ENCODE results near the gene VN1R5. TPM values are rescaled to one million over a fixed set of nuclear protein-coding genes. Genes with fewer than 3 reads are reported as not detected.

The VN1R5 gene
- total RNA-seq, 2 donors from 2014 or later: not detected

GRCh38 chr1:247210376-247211117, 45.3 kb upstream of the VN1R5 start:
- Histone ChIP-seq H3K9me3 (ENCODE audit: control insufficient read depth, low read length) (no peaks in the 10 kb centered on the region), H3K4me3 (ENCODE audit: low read length) (peak overlapping the region; percentile 97), H3K27ac (ENCODE audit: low read depth, low read length) (peak overlapping the region; percentile 76), H3K4me1 (ENCODE audit: control insufficient read depth, insufficient read depth, low read length) (peaks cover 4% of the 10 kb centered on the region), H3K27me3 (ENCODE audit: control insufficient read depth, insufficient read depth, low read length, poor library complexity, severe bottlenecking) (no peaks in the 10 kb centered on the region), H3K9ac (ENCODE audit: extremely low read depth, low read length, poor library complexity, severe bottlenecking) (peak overlapping the region; percentile 71), H3K36me3 (ENCODE audit: control insufficient read depth, insufficient read depth, low read length) (peaks cover 4% of the 10 kb centered on the region)
- Mint-ChIP-seq H3K9me3 (no peaks in the 10 kb centered on the region), H3K36me3 (ENCODE audit: low read depth) (peaks cover 16% of the 10 kb centered on the region), H3K27ac (peak overlapping the region; percentile 87), H3K27me3 (ENCODE audit: insufficient read depth) (peaks cover 2% of the 10 kb centered on the region), H3K4me3 (peak overlapping the region; percentile 85), H3K4me1 (peaks cover 18% of the 10 kb centered on the region)
- no peak for TF ChIP-seq CTCF (conservative IDR thresholded peaks at IDR 0.05)
- 0% methylated on average over 18 to 48 of the region's 49 CpGs for WGBS, 2 experiments (ENCODE audit: insufficient coverage in 1 of 2, insufficient read length in 1 of 2)
- DNase-seq: peak; percentile 99

DNA sequence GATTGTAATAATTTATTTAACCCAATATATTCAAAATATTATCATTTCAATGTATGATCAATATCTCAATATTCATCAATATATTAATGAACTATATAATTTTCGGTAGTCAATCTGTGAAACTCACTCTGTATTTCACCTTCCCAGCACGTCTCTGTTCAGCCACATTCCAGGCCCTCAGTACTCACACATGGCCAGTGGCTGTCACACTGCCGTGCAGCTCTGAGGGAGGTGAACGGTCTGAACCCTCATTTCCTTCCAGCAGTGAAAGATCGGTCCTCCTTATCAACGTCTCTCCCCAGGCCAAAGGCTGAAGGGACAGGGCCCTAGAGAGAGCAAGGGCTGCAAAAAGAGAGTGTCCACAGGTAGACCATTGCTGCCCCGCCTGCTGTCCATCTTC, 44.5 kb upstream of the VN1R5 start:
- DNase-seq: no peak
- Mint-ChIP-seq H3K27ac (no peak overlapping the region), H3K36me3 (ENCODE audit: low read depth) (peaks cover 9% of the 10 kb centered on the region), H3K4me1 (peaks cover 18% of the 10 kb centered on the region), H3K4me3 (no peak overlapping the region), H3K27me3 (ENCODE audit: insufficient read depth) (peaks cover 2% of the 10 kb centered on the region), H3K9me3 (no peaks in the 10 kb centered on the region)
- no peak overlapping the region for H3K27ac ChIP-seq (ENCODE audit: low read depth, low read length)
- no peak overlapping the region for H3K9ac ChIP-seq (ENCODE audit: extremely low read depth, low read length, poor library complexity, severe bottlenecking)
- no peak overlapping the region for H3K4me3 ChIP-seq (ENCODE audit: low read length)
- peaks cover 4% of the 10 kb centered on the region for H3K4me1 ChIP-seq (ENCODE audit: control insufficient read depth, insufficient read depth, low read length)
- WGBS, 2 experiments (ENCODE audit: insufficient coverage in 1 of 2, insufficient read length in 1 of 2): 60 to 74% methylated on average over 1 to 7 of the region's 7 CpGs
- no peaks in the 10 kb centered on the region for H3K36me3 ChIP-seq (ENCODE audit: control insufficient read depth, insufficient read depth, low read length)
- no peaks in the 10 kb centered on the region for H3K9me3 ChIP-seq (ENCODE audit: control insufficient read depth, low read length)
- no peaks in the 10 kb centered on the region for H3K27me3 ChIP-seq (ENCODE audit: control insufficient read depth, insufficient read depth, low read length, poor library complexity, severe bottlenecking)
- no peak for TF ChIP-seq CTCF (conservative IDR thresholded peaks at IDR 0.05)

DNA sequence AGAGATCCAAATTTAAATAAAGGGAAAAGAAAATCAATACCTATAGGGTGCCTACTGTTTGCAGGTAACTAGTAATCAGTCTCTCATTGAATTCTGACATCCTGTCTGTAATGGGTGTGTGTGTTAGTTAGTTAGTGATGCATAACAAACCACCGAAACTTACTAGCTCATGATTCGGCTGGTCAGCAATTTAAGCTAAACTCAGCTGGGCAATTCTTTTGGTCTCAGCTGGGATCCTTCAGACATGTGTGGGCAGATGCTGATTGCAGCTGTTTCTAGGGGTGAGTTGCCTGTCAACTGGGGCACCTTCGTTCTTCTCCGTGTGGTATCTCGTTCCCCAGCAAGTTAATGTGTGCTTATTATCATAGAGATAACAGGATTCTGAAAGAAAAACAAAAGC, 43.9 kb upstream of the VN1R5 start:
- no peak overlapping the region for H3K27ac ChIP-seq (ENCODE audit: low read depth, low read length)
- H3K4me3 ChIP-seq (ENCODE audit: low read length): no peak overlapping the region
- H3K27me3 Mint-ChIP-seq (ENCODE audit: insufficient read depth): peaks cover 2% of the 10 kb centered on the region
- no peaks in the 10 kb centered on the region for H3K9me3 ChIP-seq (ENCODE audit: control insufficient read depth, low read length)
- H3K4me1 Mint-ChIP-seq: peaks cover 18% of the 10 kb centered on the region
- no peaks in the 10 kb centered on the region for H3K36me3 ChIP-seq (ENCODE audit: control insufficient read depth, insufficient read depth, low read length)
- peaks cover 4% of the 10 kb centered on the region for H3K4me1 ChIP-seq (ENCODE audit: control insufficient read depth, insufficient read depth, low read length)
- H3K9ac ChIP-seq (ENCODE audit: extremely low read depth, low read length, poor library complexity, severe bottlenecking): no peak overlapping the region
- H3K4me3 Mint-ChIP-seq: no peak overlapping the region
- WGBS, 2 experiments (ENCODE audit: insufficient coverage in 1 of 2, insufficient read length in 1 of 2): 72 to 81% methylated on average over 4 to 5 of the region's 5 CpGs
- no peak for TF ChIP-seq CTCF (conservative IDR thresholded peaks at IDR 0.05)
- no peak for DNase-seq
- H3K9me3 Mint-ChIP-seq: no peaks in the 10 kb centered on the region
- H3K36me3 Mint-ChIP-seq (ENCODE audit: low read depth): peaks cover 6% of the 10 kb centered on the region
- H3K27ac Mint-ChIP-seq: no peak overlapping the region
- no peaks in the 10 kb centered on the region for H3K27me3 ChIP-seq (ENCODE audit: control insufficient read depth, insufficient read depth, low read length, poor library complexity, severe bottlenecking)

All from endodermal cell (in vitro differentiated cells).